Measurements from ENCODE around the gene CORIN. TPM values are rescaled to one million over a fixed set of nuclear protein-coding genes. Genes with fewer than 3 reads are reported as not detected.

CORIN gene
- total and polyA plus RNA-seq, 2 experiments from 2014 or later = not detected

- Histone ChIP-seq H4K20me1 (replicated peaks; ENCODE audit: insufficient read depth) (no peaks in the 10 kb centered on the region), H3K4me3 (no peak overlapping the region), H3K4me2 (no peak overlapping the region), H3F3A (replicated peaks; ENCODE audit: low read depth) (no peaks in the 10 kb centered on the region), H3K27me3 (ENCODE audit: insufficient read depth) (no peaks in the 10 kb centered on the region), H3K79me2 (replicated peaks; ENCODE audit: insufficient read depth) (no peaks in the 10 kb centered on the region), H3K9me2 (ENCODE audit: insufficient read depth) (no peaks in the 10 kb centered on the region), H3K36me3 (ENCODE audit: insufficient read depth) (peaks cover 3% of the 10 kb centered on the region), H2AFZ (no peak overlapping the region), H3K4me1 (ENCODE audit: insufficient read depth) (no peaks in the 10 kb centered on the region), H3K27ac (ENCODE audit: low read depth) (no peak overlapping the region)
- DNase-seq (ENCODE audit: low spot score) (no peak), ATAC-seq (no peak)
- Mint-ChIP-seq H3K27me3 (ENCODE audit: insufficient read depth, low read depth, poor library complexity) (no peaks in the 10 kb centered on the region), H3K9me3 (no peaks in the 10 kb centered on the region), H3K36me3 (ENCODE audit: low read depth) (peaks cover 28% of the 10 kb centered on the region), H3K4me1 (no peaks in the 10 kb centered on the region), H3K27ac (no peak overlapping the region), H3K4me3 (no peak overlapping the region)
- TF ChIP-seq JUNB (IDR thresholded peaks at IDR 0.05; ENCODE audit: unreplicated experiment) = no peak
- no peak for TF ChIP-seq EZH2 (IDR thresholded peaks at IDR 0.05; ENCODE audit: low read depth, unreplicated experiment)
- no peak for TF ChIP-seq CREB1 (CRISPR knock-in tag; IDR thresholded peaks at IDR 0.05; ENCODE audit: low read depth)
- no peak for TF ChIP-seq NANOG (IDR thresholded peaks at IDR 0.05; ENCODE audit: borderline replicate concordance)
- TF ChIP-seq EZH2phosphoT487 (IDR thresholded peaks at IDR 0.05; ENCODE audit: unreplicated experiment) = no peak
- no peak for TF ChIP-seq POLR2AphosphoS5 (IDR thresholded peaks at IDR 0.05; ENCODE audit: low read depth)
- TF ChIP-seq ZNF462 (CRISPR knock-in tag; IDR thresholded peaks at IDR 0.05) = no peak
Measured at GRCh38 chr4:47855350-47855749, 17.5 kb upstream of the CORIN start.

GRCh38 chr4:47852136-47852535 lies 14.3 kb upstream of the CORIN start:
- DNase-seq (ENCODE audit: low spot score) (no peak), ATAC-seq (no peak)
- no peaks in the 10 kb centered on the region for H3K27me3 Mint-ChIP-seq (ENCODE audit: insufficient read depth, low read depth, poor library complexity)
- Histone ChIP-seq H3K4me2 (no peak overlapping the region), H3K27me3 (ENCODE audit: insufficient read depth) (no peaks in the 10 kb centered on the region), H3K79me2 (replicated peaks; ENCODE audit: insufficient read depth) (no peaks in the 10 kb centered on the region), H3K4me3 (no peak overlapping the region), H3K27ac (ENCODE audit: low read depth) (no peak overlapping the region), H3K9me2 (ENCODE audit: insufficient read depth) (no peaks in the 10 kb centered on the region), H3F3A (replicated peaks; ENCODE audit: low read depth) (no peaks in the 10 kb centered on the region), H4K20me1 (replicated peaks; ENCODE audit: insufficient read depth) (no peaks in the 10 kb centered on the region), H3K4me1 (ENCODE audit: insufficient read depth) (no peaks in the 10 kb centered on the region), H3K36me3 (ENCODE audit: insufficient read depth) (peaks cover 13% of the 10 kb centered on the region), H2AFZ (no peak overlapping the region)
- no peaks in the 10 kb centered on the region for H3K4me1 Mint-ChIP-seq
- H3K36me3 Mint-ChIP-seq (ENCODE audit: low read depth) = peaks cover 46% of the 10 kb centered on the region
- no peaks in the 10 kb centered on the region for H3K9me3 Mint-ChIP-seq
- no peak overlapping the region for H3K27ac Mint-ChIP-seq
- H3K4me3 Mint-ChIP-seq = no peak overlapping the region
- TF ChIP-seq REST (IDR thresholded peaks at IDR 0.05; ENCODE audit: unreplicated experiment) = no peak

Measured in GM23338 (cell line).